Measurements from ENCODE around the gene ABCF3. TPM values are rescaled to one million over a fixed set of nuclear protein-coding genes. Genes with fewer than 3 reads are reported as not detected.

The ABCF3 gene
- total and polyA plus RNA-seq, 2 of the 13 experiments (the other 11 are each of a cell fraction or from before 2014, with no cell fraction given): 38.8 to 46.5 TPM

DNA sequence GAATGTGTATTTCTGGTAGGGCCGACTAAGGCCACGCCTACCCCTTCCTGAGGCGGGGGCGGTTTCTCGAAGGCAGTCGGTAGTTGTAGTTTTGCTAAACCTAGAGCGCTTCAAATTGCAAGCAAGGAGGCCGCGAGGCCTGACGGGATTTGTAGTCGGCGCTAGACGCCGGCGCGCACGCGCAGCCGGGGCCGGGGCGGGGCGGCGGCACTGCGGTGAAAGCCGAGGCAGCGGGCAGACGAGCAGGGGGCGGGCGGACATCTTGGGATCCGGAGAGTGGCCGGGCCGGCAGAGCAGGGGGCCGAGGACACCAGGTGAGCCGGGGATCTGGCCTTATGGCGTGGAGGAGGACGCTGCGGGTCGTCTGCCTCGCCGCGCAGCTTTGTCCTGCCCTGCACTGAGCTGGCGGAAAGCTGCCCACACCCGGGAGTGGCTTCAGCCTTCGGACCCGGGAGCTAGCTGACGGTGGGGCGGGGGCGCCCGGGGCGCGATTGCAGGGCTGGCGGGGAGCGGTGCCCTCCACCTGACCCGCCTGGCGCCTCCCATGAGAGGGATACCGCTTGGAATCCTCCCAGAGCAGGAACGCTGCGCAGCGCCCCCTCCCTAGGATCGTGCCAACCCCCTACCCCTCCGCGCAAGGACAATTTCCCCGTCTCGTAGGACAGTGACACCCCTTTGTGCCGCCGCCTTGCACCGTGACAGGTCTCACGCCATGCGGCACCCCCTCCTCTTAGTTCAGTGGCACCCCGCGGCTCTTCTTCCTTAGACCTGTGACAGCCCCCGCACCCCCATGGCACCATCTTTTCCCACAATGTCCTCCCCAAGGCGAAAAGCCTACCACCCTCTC is 11.1 kb upstream of the ABCF3 start, which contains the start of gene AP2M1 (continued):
- TF ChIP-seq FLYWCH1 (CRISPR knock-in tag; IDR thresholded peaks at IDR 0.05) (no peak), KAT8 (CRISPR knock-in tag; IDR thresholded peaks at IDR 0.05) (peak; percentile 44; the same call in 1 of the 2 replicates), EZH2 (conservative IDR thresholded peaks at IDR 0.05; ENCODE audit: low read depth, low read length) (no peak), ZBTB14 (CRISPR knock-in tag; IDR thresholded peaks at IDR 0.05) (peak; percentile 56; the same call in 1 of the 2 replicates), ZNF329 (CRISPR knock-in tag; IDR thresholded peaks at IDR 0.05; ENCODE audit: low read depth) (no peak; the same call in 1 of the 2 replicates), HDAC2 (CRISPR knock-in tag; IDR thresholded peaks at IDR 0.05) (no peak; the same call in 1 of the 2 replicates), ZBTB25 (CRISPR knock-in tag; IDR thresholded peaks at IDR 0.05) (no peak), ARID5B (CRISPR knock-in tag; IDR thresholded peaks at IDR 0.05) (no peak), ZNF101 (CRISPR knock-in tag; IDR thresholded peaks at IDR 0.05; ENCODE audit: borderline replicate concordance, low read depth) (no peak), ZNF205 (CRISPR knock-in tag; IDR thresholded peaks at IDR 0.05) (0 out of 2 replicates have a peak, but pooled peaks have one; percentile 26), FOXP1 (IDR thresholded peaks at IDR 0.05) (no peak), FOXP1 (CRISPR knock-in tag; IDR thresholded peaks at IDR 0.05) (no peak), NRL (CRISPR knock-in tag; IDR thresholded peaks at IDR 0.05; ENCODE audit: borderline replicate concordance) (peak; percentile 67; the same call in 1 of the 2 replicates), CC2D1A (CRISPR knock-in tag; IDR thresholded peaks at IDR 0.05) (no peak)
- TF ChIP-seq, protein P1, sequence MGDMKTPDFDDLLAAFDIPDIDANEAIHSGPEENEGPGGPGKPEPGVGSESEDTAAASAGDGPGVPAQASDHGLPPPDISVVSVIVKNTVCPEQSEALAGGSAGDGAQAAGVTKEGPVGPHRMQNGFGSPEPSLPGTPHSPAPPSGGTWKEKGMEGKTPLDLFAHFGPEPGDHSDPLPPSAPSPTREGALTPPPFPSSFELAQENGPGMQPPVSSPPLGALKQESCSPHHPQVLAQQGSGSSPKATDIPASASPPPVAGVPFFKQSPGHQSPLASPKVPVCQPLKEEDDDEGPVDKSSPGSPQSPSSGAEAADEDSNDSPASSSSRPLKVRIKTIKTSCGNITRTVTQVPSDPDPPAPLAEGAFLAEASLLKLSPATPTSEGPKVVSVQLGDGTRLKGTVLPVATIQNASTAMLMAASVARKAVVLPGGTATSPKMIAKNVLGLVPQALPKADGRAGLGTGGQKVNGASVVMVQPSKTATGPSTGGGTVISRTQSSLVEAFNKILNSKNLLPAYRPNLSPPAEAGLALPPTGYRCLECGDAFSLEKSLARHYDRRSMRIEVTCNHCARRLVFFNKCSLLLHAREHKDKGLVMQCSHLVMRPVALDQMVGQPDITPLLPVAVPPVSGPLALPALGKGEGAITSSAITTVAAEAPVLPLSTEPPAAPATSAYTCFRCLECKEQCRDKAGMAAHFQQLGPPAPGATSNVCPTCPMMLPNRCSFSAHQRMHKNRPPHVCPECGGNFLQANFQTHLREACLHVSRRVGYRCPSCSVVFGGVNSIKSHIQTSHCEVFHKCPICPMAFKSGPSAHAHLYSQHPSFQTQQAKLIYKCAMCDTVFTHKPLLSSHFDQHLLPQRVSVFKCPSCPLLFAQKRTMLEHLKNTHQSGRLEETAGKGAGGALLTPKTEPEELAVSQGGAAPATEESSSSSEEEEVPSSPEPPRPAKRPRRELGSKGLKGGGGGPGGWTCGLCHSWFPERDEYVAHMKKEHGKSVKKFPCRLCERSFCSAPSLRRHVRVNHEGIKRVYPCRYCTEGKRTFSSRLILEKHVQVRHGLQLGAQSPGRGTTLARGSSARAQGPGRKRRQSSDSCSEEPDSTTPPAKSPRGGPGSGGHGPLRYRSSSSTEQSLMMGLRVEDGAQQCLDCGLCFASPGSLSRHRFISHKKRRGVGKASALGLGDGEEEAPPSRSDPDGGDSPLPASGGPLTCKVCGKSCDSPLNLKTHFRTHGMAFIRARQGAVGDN (CRISPR knock-in tag; IDR thresholded peaks at IDR 0.05): peak; percentile 82
- TF ChIP-seq, protein P2, sequence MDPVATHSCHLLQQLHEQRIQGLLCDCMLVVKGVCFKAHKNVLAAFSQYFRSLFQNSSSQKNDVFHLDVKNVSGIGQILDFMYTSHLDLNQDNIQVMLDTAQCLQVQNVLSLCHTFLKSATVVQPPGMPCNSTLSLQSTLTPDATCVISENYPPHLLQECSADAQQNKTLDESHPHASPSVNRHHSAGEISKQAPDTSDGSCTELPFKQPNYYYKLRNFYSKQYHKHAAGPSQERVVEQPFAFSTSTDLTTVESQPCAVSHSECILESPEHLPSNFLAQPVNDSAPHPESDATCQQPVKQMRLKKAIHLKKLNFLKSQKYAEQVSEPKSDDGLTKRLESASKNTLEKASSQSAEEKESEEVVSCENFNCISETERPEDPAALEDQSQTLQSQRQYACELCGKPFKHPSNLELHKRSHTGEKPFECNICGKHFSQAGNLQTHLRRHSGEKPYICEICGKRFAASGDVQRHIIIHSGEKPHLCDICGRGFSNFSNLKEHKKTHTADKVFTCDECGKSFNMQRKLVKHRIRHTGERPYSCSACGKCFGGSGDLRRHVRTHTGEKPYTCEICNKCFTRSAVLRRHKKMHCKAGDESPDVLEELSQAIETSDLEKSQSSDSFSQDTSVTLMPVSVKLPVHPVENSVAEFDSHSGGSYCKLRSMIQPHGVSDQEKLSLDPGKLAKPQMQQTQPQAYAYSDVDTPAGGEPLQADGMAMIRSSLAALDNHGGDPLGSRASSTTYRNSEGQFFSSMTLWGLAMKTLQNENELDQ (CRISPR knock-in tag; IDR thresholded peaks at IDR 0.05; ENCODE audit: borderline replicate concordance): no peak

All from HepG2 (cell line).